GM12878 (cell line): ENCODE results near the gene NEK8. TPM values are rescaled to one million over a fixed set of nuclear protein-coding genes. Genes with fewer than 3 reads are reported as not detected.
A peak's percentile ranks its signal among the peaks of the same experiment; 100 is the strongest.

ENCODE experiments used
- ATAC-seq: fragments of 200-7000 bp; cut with Tn5 transposase; 3 replicates; pipeline ENCODE4 v1.9.1; 2020; ENCODE audit warnings: mild to moderate bottlenecking, moderate library complexity
- BruUV-seq: library from RNA; stranded (reverse); fragments of 400-500 nt; replicated peaks from 2 replicates; lab custom pipeline; 2021; lab: Mats Ljungman, UMichigan
- CTCF ChIA-PET: fragments of 300-600 bp; sonication (Branson Sonifier 250); formaldehyde crosslinking; extraction: SDS; loops from one replicate; lab custom pipeline; 2021; ENCODE audit warnings: inconsistent platforms; lab: Yijun Ruan, JAX
- POLR2A ChIA-PET: fragments of 350-600 bp; formaldehyde crosslinking; extraction: SDS; loops from one replicate; lab custom pipeline; 2021; ENCODE audit warnings: inconsistent platforms; lab: Charles Lee
- RAD21 ChIA-PET: fragments of 300-600 bp; sonication (Branson Sonifier 250); formaldehyde crosslinking; loops from one replicate; lab custom pipeline; 2023; ENCODE audit warnings: antibody characterized with exemption; ENCODE audit not compliant: unreplicated experiment; lab: Charles Lee
- SMC1A ChIA-PET: fragments of 300-600 bp; sonication (Branson Sonifier 250); formaldehyde crosslinking; loops from one replicate; lab custom pipeline; 2023; ENCODE audit not compliant: unreplicated experiment, uncharacterized antibody; lab: Charles Lee
- DNase-seq: peaks from one replicate; pipeline ENCODE4 v3.0.0-alpha.2; 2011; ENCODE audit warnings: low read depth, low spot score
- FAIRE-seq: peaks from 3 replicates; lab custom pipeline; 2011; peaks lifted over from hg19 to GRCh38; lab: Jason Lieb, UNC
- H2AFZ ChIP-seq: 2 replicates; pipeline ENCODE4 v1.6.0; 2011; ENCODE audit warnings: low read depth, low read length, control low read depth; ENCODE audit not compliant: control insufficient read depth
- H3K27ac ChIP-seq: 2 replicates; pipeline ENCODE4 v1.5.1; 2011; ENCODE audit warnings: control low read depth; ENCODE audit not compliant: control insufficient read depth, insufficient read depth
- H3K27me3 ChIP-seq, 2 experiments: replicated peaks in 1 of 2; 2 replicates each; pipeline versions ENCODE4 v1.6.0 to v1.6.1; 2011; ENCODE audit warnings: low read length in 1 of 2; ENCODE audit not compliant: control insufficient read depth in 2 of 2, insufficient read depth in 2 of 2
- H3K36me3 ChIP-seq, 2 experiments: 2 replicates each; pipeline ENCODE4 v1.5.1; 2011; ENCODE audit warnings: low read length in 1 of 2; ENCODE audit not compliant: control insufficient read depth in 2 of 2, insufficient read depth in 2 of 2
- H3K4me1 ChIP-seq: 2 replicates; pipeline ENCODE4 v1.6.1; 2011; ENCODE audit warnings: mild to moderate bottlenecking, low read length, moderate library complexity, mixed read lengths; ENCODE audit not compliant: control insufficient read depth, insufficient read depth
- H3K4me2 ChIP-seq: 2 replicates; pipeline ENCODE4 v1.6.0; 2011; ENCODE audit warnings: control low read depth; ENCODE audit not compliant: control insufficient read depth, insufficient read depth
- H3K4me3 ChIP-seq: fragments of 200-600 bp; sonication (generic); 2 replicates; pipeline ENCODE4 v1.5.1; 2016
- H3K79me2 ChIP-seq: 2 replicates; pipeline ENCODE4 v1.6.0; 2011; ENCODE audit warnings: low read length; ENCODE audit not compliant: control insufficient read depth, insufficient read depth
- H3K9ac ChIP-seq: 2 replicates; pipeline ENCODE4 v1.8.0; 2011; ENCODE audit warnings: low read length, control low read depth, mixed read lengths; ENCODE audit not compliant: control insufficient read depth, insufficient read depth
- H3K9me3 ChIP-seq: replicated peaks from 3 replicates; pipeline ENCODE4 v1.5.1; 2011; ENCODE audit warnings: mild to moderate bottlenecking, low read length; ENCODE audit not compliant: control insufficient read depth, insufficient read depth
- H4K20me1 ChIP-seq: 2 replicates; pipeline ENCODE4 v1.6.0; 2011; ENCODE audit not compliant: control insufficient read depth, insufficient read depth
- CBX5 ChIP-seq: sonication (generic); IDR thresholded peaks from 2 replicates; pipeline ENCODE4 v1.6.1; 2016; ENCODE audit warnings: low read depth, moderate library complexity, mild to moderate bottlenecking, inconsistent platforms
- CREM ChIP-seq: IDR thresholded peaks from 2 replicates; pipeline ENCODE4 v1.6.1; 2014; ENCODE audit warnings: antibody characterized with exemption, low read depth
- EED ChIP-seq: sonication (generic); IDR thresholded peaks from 2 replicates; pipeline ENCODE4 v1.6.1; 2016; ENCODE audit warnings: antibody characterized with exemption, low read depth
- GATAD2B ChIP-seq: fragments of 450-650 bp; conservative IDR thresholded peaks from 2 replicates; pipeline ENCODE4 v1.6.1; 2017; ENCODE audit warnings: low read depth, mild to moderate bottlenecking, moderate library complexity
- IKZF2 ChIP-seq, 2 experiments: fragments of 450-650 bp; IDR thresholded peaks; 2 replicates each; pipeline ENCODE4 v1.6.1; 2017; ENCODE audit warnings: mild to moderate bottlenecking in 2 of 2, moderate library complexity in 2 of 2
- LARP7 ChIP-seq: fragments of 450-650 bp; IDR thresholded peaks from 2 replicates; pipeline ENCODE4 v1.6.1; 2017; ENCODE audit warnings: mild to moderate bottlenecking
- MTA2 ChIP-seq: fragments of 450-650 bp; IDR thresholded peaks from 2 replicates; pipeline ENCODE4 v1.6.1; 2016; ENCODE audit warnings: low read depth, mild to moderate bottlenecking, moderate library complexity
- PAX8 ChIP-seq: fragments of 450-650 bp; IDR thresholded peaks from 2 replicates; pipeline ENCODE4 v1.6.1; 2017; ENCODE audit warnings: mild to moderate bottlenecking, moderate library complexity
- WGBS: methylation state at CpG from one replicate; pipeline ENCODE4 v1.1.6; 2016; ENCODE audit warnings: low lambda C conversion rate; ENCODE audit not compliant: insufficient replicate concordance, insufficient coverage; ENCODE audit errors: missing lambda C conversion rate; 5-methylcytosine and 5-hydroxymethylcytosine counted together
- in situ Hi-C: fragments of 300-500 bp; cut with MboI; formaldehyde crosslinking; loops from 9 replicates; pipeline ENCODE4 v1.14.3; 2018; ENCODE audit warnings: mixed read lengths
- intact Hi-C: fragments of 100-400 bp; cut with micrococcal nuclease; formaldehyde crosslinking; loops from one replicate; pipeline ENCODE4 v1.14.2; 2022; ENCODE audit not compliant: unreplicated experiment
- polyA plus RNA-seq, 11 experiments: library from polyadenylated mRNA; depleted of rRNA in 4 of 11; unstranded in 6 of 11; stranded (reverse) in 5 of 11; fragments of >200 nt; fragmentation: Nextera tagmentation in 4 of 11; fragmentation: Illumina TruSeq in 1 of 11; extraction: Ambion mirVana in 4 of 11; extraction: Trizol in 1 of 11; gene quantifications; 1 replicate in 1 of 11; 2 replicates in 10 of 11; pipeline versions ENCODE4 v1.2.1 to v1.2.3, GENCODE V29; 2011 to 2016; ENCODE audit warnings: inconsistent platforms in 2 of 11, missing spikeins in 2 of 11, low read depth in 1 of 11
- total RNA-seq, 4 experiments: library from RNA; depleted of rRNA in 3 of 4; stranded (reverse); fragments of >200 nt in 3 of 4; fragmentation: Illumina TruSeq in 1 of 4; extraction: Trizol in 1 of 4; gene quantifications; 2 replicates each; pipeline versions ENCODE4 v1.2.1 to v1.2.3, GENCODE V29; 2013 to 2021
- TF ChIP-seq, protein P1 (sequence below): fragments of 450-650 bp; IDR thresholded peaks from 2 replicates; pipeline ENCODE4 v1.6.1; 2016; ENCODE audit warnings: mild to moderate bottlenecking
- TF ChIP-seq, protein P2 (sequence below): fragments of 450-650 bp; conservative IDR thresholded peaks from 2 replicates; pipeline ENCODE4 v1.6.1; 2017; ENCODE audit warnings: mild to moderate bottlenecking, moderate library complexity

The NEK8 gene
- total and polyA plus RNA-seq, 10 of the 15 experiments (the other 5 are each of a cell fraction or from before 2014, with no cell fraction given): 2.3 to 14.3 (median 9.4) TPM

DNA sequence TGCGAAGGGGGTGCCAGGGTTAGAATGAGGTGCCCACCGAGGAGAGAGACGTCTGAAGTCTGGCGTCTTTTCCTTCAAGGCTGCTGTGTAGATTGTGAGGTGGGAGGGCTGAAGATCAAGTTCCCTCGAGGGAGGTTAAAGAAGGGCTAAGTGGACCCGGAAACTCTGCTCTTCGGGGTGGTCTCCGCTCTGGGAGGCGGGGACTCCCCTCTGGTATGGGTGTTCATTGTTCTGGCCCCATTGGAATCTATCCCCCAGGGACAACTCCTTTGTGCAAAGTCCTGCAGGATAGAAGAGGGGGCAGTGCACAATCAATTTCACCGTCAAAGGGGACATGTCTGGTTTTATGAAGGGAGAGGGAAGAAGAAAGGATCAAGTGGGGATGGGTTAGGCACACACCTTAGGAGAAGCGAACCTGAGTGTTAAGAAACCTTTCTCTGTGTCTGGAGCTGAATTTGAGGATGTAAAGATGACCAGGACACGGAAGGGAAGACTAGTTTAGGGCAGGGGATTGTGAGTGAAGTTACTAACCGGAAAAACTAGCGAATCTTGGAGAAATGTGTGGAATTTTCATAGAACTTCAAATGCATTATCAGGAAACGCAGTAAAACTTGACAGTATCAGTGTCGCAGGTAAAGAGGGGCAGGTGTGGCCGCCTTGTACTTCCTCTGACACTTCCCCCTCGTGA lies 10.1 kb upstream of the NEK8 start:
- WGBS: 59% methylated on average over 18 of the region's 18 CpGs

DNA sequence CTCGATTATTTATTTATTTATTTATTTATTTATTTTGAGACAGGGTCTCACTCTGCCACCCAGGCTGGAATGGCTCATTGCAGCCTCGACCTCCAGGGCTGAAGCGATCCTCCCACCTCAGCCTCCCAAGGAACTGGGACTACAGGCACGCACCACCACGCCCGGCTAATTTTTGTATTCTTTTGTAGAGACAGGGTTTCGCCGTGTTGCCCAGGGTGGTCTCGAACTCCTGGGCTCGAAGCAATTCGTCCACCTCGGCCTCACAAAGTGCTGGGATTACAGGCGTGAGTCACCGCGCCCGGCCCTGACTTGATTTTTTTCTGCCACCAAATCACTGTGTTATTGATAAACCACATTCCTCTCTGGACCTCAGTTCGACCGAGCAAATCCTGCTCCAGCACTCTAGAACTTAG lies 9.6 kb upstream of the NEK8 start:
- Histone ChIP-seq H4K20me1 (no peaks in the 10 kb centered on the region), H3K27me3 (no peaks in the 10 kb centered on the region), H3K79me2 (peaks cover 39% of the 10 kb centered on the region), H3K4me2 (peak overlapping the region; percentile 95), H3K9ac (peak overlapping the region; percentile 92; the same call in 1 of the 2 replicates), H3K27ac (peak overlapping the region; percentile 83), H3K9me3 (no peaks in the 10 kb centered on the region), H3K4me3 (peak overlapping the region; percentile 54), H2AFZ (peak overlapping the region; percentile 86), H3K36me3 (peaks cover 12 to 13% of the 10 kb centered on the region in 2 experiments; a peak in 3 of 4 replicates), H3K4me1 (peaks cover 12% of the 10 kb centered on the region)
- in situ Hi-C loops: no loop called here
- no TSS peak for BruUV-seq
- DNase-seq (no peak), FAIRE-seq (no peak), ATAC-seq (no peak)
- intact Hi-C loops: loop anchor here (5.0 to 10.0 kb wide), 2 partner anchors 57 to 164 kb away; partner anchors contain the start of genes SDF2, SUPT6H and UNC119
- WGBS: 61% methylated on average over 18 of the region's 18 CpGs
- ChIA-PET POLR2A (interaction anchor here (0.6 to 17.2 kb wide), 22 partner anchors 8 to 233 kb away, joined by 3 to 485 read pairs (median 6); partner anchors contain the start of genes BLTP2, NEK8, PHF12 and PIGS), CTCF (interaction anchor here (0.8 to 12.6 kb wide), 15 partner anchors 8 to 398 kb away, joined by 3 to 394 read pairs (median 5); partner anchors contain the start of genes BLTP2, DHRS13, NEK8 and PHF12), RAD21 (interaction anchor here (0.5 to 1.6 kb wide), 23 partner anchors 8 to 235 kb away, joined by 3 to 10 read pairs (median 4); partner anchors contain the start of genes BLTP2, FAM222B, NEK8 and PHF12), SMC1A (interaction anchor here (0.7 to 2.7 kb wide), 12 partner anchors 7 to 233 kb away, joined by 3 to 15 read pairs (median 4); partner anchors contain the start of genes BLTP2, NEK8, PHF12 and PROCA1)
- 0 out of 4 replicates have a peak, but pooled peaks of 1 of the 2 experiments have one; percentile 14 for TF ChIP-seq IKZF2 (IDR thresholded peaks at IDR 0.05)
- TF ChIP-seq CREM: no peak
- 0 out of 2 replicates have a peak, but pooled peaks have one; percentile 9 for TF ChIP-seq MTA2
- TF ChIP-seq, protein P1, sequence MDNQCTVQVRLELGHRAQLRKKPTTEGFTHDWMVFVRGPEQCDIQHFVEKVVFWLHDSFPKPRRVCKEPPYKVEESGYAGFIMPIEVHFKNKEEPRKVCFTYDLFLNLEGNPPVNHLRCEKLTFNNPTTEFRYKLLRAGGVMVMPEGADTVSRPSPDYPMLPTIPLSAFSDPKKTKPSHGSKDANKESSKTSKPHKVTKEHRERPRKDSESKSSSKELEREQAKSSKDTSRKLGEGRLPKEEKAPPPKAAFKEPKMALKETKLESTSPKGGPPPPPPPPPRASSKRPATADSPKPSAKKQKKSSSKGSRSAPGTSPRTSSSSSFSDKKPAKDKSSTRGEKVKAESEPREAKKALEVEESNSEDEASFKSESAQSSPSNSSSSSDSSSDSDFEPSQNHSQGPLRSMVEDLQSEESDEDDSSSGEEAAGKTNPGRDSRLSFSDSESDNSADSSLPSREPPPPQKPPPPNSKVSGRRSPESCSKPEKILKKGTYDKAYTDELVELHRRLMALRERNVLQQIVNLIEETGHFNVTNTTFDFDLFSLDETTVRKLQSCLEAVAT: no peak
- TF ChIP-seq GATAD2B: 0 out of 2 replicates have a peak, but pooled peaks have one; percentile 34
- TF ChIP-seq, protein P2, sequence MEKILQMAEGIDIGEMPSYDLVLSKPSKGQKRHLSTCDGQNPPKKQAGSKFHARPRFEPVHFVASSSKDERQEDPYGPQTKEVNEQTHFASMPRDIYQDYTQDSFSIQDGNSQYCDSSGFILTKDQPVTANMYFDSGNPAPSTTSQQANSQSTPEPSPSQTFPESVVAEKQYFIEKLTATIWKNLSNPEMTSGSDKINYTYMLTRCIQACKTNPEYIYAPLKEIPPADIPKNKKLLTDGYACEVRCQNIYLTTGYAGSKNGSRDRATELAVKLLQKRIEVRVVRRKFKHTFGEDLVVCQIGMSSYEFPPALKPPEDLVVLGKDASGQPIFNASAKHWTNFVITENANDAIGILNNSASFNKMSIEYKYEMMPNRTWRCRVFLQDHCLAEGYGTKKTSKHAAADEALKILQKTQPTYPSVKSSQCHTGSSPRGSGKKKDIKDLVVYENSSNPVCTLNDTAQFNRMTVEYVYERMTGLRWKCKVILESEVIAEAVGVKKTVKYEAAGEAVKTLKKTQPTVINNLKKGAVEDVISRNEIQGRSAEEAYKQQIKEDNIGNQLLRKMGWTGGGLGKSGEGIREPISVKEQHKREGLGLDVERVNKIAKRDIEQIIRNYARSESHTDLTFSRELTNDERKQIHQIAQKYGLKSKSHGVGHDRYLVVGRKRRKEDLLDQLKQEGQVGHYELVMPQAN: 0 out of 2 replicates have a peak, but pooled peaks have one; percentile 38
- no peak for TF ChIP-seq PAX8
- TF ChIP-seq LARP7: peak; percentile 56; the same call in 1 of the 2 replicates

More for the DNA sequence above, 10.1 kb upstream of the NEK8 start:
- Histone ChIP-seq H3K4me2 (peak overlapping the region; percentile 83), H3K9me3 (no peaks in the 10 kb centered on the region)
- no peak for TF ChIP-seq CBX5
- TF ChIP-seq EED: peak; percentile 23; the same call in 1 of the 2 replicates
- TF ChIP-seq, all 136 proteins: peak for 1
- ChIA-PET CTCF (interaction anchor here (1.1 to 2.1 kb wide), 2 partner anchors 45 to 185 kb away, joined by 3 to 12 read pairs; partner anchors contain the start of gene DHRS13), SMC1A (interaction anchor here (1.1 to 1.4 kb wide), 2 partner anchors 9 to 218 kb away, joined by 3 to 6 read pairs; no protein-coding TSS in a partner anchor), RAD21 (no interaction called here), POLR2A (interaction anchor here (1.9 to 17.2 kb wide), 4 partner anchors 7 to 233 kb away, joined by 13 to 485 read pairs (median 27); partner anchors contain the start of genes PHF12, PROCA1, SDF2 and SUPT6H)
- Histone ChIP-seq H3K4me3 (peak overlapping the region; percentile 55), H4K20me1 (no peaks in the 10 kb centered on the region), H3K4me1 (peaks cover 12% of the 10 kb centered on the region), H3K9ac (peak overlapping the region; percentile 56), H3K27ac (peak overlapping the region; percentile 39), H3K79me2 (peaks cover 39% of the 10 kb centered on the region), H3K36me3 (peaks cover 12% of the 10 kb centered on the region in 2 experiments; a peak in 3 of 4 replicates), H2AFZ (peak overlapping the region; percentile 62), H3K27me3 (no peaks in the 10 kb centered on the region)
- intact Hi-C loops: loop anchor here (5.0 to 10.0 kb wide), 2 partner anchors 56 to 164 kb away; partner anchors contain the start of genes SDF2, SUPT6H and UNC119
- no TSS peak for BruUV-seq
- ATAC-seq (no peak), FAIRE-seq (no peak), DNase-seq (no peak)
- in situ Hi-C loops: no loop called here
